ENCODE results near the gene CD207. TPM values are rescaled to one million over a fixed set of nuclear protein-coding genes. Genes with fewer than 3 reads are reported as not detected.

CD207 gene
- total and polyA plus RNA-seq, 2 of the 8 experiments (the other 6 are each of a cell fraction or from before 2014, with no cell fraction given), result not detected

- TF ChIP-seq CHD7 (IDR thresholded peaks at IDR 0.05; ENCODE audit: insufficient replicate concordance, low read length) (no peak), GABPA (IDR thresholded peaks at IDR 0.05; ENCODE audit: borderline replicate concordance, insufficient read depth, low read length) (no peak), SIN3A (conservative IDR thresholded peaks at IDR 0.05 in 1 of 2, IDR thresholded peaks at IDR 0.05 in 1 of 2; ENCODE audit: low read depth in 1 of 2, low read length in 2 of 2) (no peak), KDM1A (IDR thresholded peaks at IDR 0.05; ENCODE audit: borderline replicate concordance, low read length) (no peak), SAP30 (IDR thresholded peaks at IDR 0.05; ENCODE audit: insufficient read depth, insufficient replicate concordance, low read length) (no peak), JUND (IDR thresholded peaks at IDR 0.05; ENCODE audit: low read length) (no peak), GTF2F1 (IDR thresholded peaks at IDR 0.05; ENCODE audit: borderline replicate concordance, low read depth, low read length) (no peak), SP4 (IDR thresholded peaks at IDR 0.05; ENCODE audit: low read length) (no peak), ASH2L (IDR thresholded peaks at IDR 0.05; ENCODE audit: low read length) (no peak), NANOG (IDR thresholded peaks at IDR 0.05; ENCODE audit: insufficient read depth, low read depth, low read length, poor library complexity, severe bottlenecking) (no peak)
These were observed 12.4 kb downstream of the CD207 start (continued) for GRCh38 chr2:70823249-70823648.

Measured in H1 (cell line).